ENCODE data around the gene PCDHB9. TPM values are rescaled to one million over a fixed set of nuclear protein-coding genes. Genes with fewer than 3 reads are reported as not detected.
A peak's percentile ranks its signal among the peaks of the same experiment; 100 is the strongest.
"Not testable (repeated sequence)": the region's sequence is repeated elsewhere in the genome, so short reads cannot be mapped to it uniquely, and the experiment has no call there.

PCDHB9 gene
- total RNA-seq, 1 experiment from 2014 or later: 0.11 TPM

DNA sequence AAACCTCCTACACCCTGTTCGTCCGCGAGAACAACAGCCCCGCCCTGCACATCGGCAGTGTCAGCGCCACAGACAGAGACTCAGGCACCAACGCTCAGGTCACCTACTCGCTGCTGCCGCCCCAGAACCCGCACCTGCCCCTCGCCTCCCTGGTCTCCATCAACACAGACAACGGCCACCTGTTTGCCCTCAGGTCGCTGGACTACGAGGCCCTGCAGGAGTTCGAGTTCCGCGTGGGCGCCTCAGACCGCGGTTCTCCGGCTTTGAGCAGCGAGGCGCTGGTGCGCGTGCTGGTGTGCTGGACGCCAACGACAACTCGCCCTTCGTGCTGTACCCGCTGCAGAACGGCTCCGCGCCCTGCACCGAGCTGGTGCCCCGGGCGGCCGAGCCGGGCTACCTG, 29.6 kb upstream of the PCDHB9 start:
- DNase-seq; H3K9me2 ChIP-seq (replicated peaks; ENCODE audit: insufficient read depth, low read length); H4K20me1 ChIP-seq (ENCODE audit: insufficient read depth, low read depth, low read length); H3K27ac ChIP-seq (ENCODE audit: low read length); H3K4me1 ChIP-seq (ENCODE audit: low read length); H3K9me3 ChIP-seq (ENCODE audit: low read length); H3K4me2 ChIP-seq (ENCODE audit: low read depth, low read length, poor library complexity, severe bottlenecking); H2AFZ ChIP-seq (ENCODE audit: low read length); H3K27me3 ChIP-seq (ENCODE audit: low read length); H3K4me3 ChIP-seq (ENCODE audit: low read length); H3K79me2 ChIP-seq (ENCODE audit: low read length); H3K9ac ChIP-seq (ENCODE audit: low read length); H3K36me3 ChIP-seq (ENCODE audit: insufficient read depth, low read length): not testable (repeated sequence)

DNA sequence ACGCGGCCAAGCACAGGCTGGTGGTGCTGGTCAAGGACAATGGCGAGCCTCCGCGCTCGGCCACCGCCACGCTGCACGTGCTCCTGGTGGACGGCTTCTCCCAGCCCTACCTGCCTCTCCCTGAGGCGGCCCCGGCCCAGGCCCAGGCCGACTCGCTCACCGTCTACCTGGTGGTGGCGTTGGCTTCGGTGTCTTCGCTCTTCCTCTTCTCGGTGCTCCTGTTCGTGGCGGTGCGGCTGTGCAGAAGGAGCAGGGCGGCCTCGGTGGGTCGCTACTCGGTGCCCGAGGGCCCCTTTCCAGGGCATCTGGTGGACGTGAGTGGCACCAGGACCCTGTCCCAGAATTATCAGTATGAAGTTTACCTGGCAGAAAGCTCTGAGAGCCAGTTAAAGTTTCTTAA, 29.1 kb upstream of the PCDHB9 start:
- not testable (repeated sequence) for H3K36me3 ChIP-seq (ENCODE audit: insufficient read depth, low read length); H3K9me3 ChIP-seq (ENCODE audit: low read length); H3K9me2 ChIP-seq (replicated peaks; ENCODE audit: insufficient read depth, low read length); DNase-seq; H3K79me2 ChIP-seq (ENCODE audit: low read length); H4K20me1 ChIP-seq (ENCODE audit: insufficient read depth, low read depth, low read length); H3K27ac ChIP-seq (ENCODE audit: low read length); H3K9ac ChIP-seq (ENCODE audit: low read length); H3K27me3 ChIP-seq (ENCODE audit: low read length); H3K4me3 ChIP-seq (ENCODE audit: low read length); H3K4me1 ChIP-seq (ENCODE audit: low read length); H3K4me2 ChIP-seq (ENCODE audit: low read depth, low read length, poor library complexity, severe bottlenecking); H2AFZ ChIP-seq (ENCODE audit: low read length)

DNA sequence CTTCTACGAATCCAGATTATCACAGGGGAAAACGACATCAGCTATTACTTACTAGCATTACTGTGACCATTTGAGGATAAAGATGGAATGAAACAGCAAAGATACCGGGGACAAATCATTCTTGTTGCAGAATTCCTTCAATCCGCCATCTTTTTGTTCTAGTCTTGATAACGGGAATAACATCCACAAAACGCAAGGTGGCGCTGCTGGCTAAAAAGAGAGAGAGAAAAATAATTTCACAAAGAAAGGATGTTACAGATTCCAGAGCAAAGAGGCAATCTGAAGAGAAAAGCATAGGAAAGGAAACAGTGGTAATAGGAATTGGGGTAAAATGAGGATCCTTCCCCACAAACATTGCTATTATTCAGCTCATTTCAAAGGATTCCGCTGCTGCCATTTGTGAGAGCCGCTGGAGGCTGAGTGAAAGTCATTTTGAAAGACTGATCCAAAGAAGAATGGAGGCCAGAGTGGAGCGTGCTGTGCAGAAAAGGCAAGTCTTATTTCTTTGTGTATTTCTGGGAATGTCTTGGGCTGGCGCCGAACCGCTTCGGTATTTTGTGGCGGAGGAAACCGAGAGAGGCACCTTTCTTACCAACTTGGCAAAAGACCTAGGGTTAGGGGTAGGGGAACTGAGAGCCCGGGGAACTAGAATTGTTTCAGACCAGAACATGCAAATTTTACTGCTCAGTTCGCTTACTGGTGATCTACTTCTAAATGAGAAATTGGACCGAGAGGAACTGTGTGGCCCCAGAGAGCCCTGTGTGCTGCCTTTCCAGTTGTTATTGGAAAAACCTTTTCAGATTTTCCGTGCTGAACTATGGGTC, 14.4 kb upstream of the PCDHB9 start, which contains the start of gene PCDHB7:
TSS of gene PCDHB7 (plus strand) at position 264 of the 824 bp plus-strand sequence. CDS start at position 456, 192 bp downstream.
- Histone ChIP-seq H3K27ac (ENCODE audit: low read length) (no peak within 1 kb of the TSS), H2AFZ (ENCODE audit: low read length) (peak within 1 kb of the TSS; percentile 54; the same call in 1 of the 2 replicates), H3K79me2 (ENCODE audit: low read length) (no peaks in the 10 kb centered on the region), H3K9ac (ENCODE audit: low read length) (peak within 1 kb of the TSS; percentile 31), H3K4me1 (ENCODE audit: low read length) (peaks cover 6% of the 10 kb centered on the region), H3K27me3 (ENCODE audit: low read length) (no peaks in the 10 kb centered on the region), H3K4me2 (ENCODE audit: low read depth, low read length, poor library complexity, severe bottlenecking) (peak within 1 kb of the TSS; percentile 48), H3K9me3 (ENCODE audit: low read length) (no peaks in the 10 kb centered on the region), H4K20me1 (ENCODE audit: insufficient read depth, low read depth, low read length) (no peaks in the 10 kb centered on the region), H3K9me2 (replicated peaks; ENCODE audit: insufficient read depth, low read length) (no peaks in the 10 kb centered on the region), H3K36me3 (ENCODE audit: insufficient read depth, low read length) (no peaks in the 10 kb centered on the region), H3K4me3 (ENCODE audit: low read length) (peak within 1 kb of the TSS; percentile 29; the same call in 1 of the 2 replicates)
- peak; percentile 80 for DNase-seq

DNA sequence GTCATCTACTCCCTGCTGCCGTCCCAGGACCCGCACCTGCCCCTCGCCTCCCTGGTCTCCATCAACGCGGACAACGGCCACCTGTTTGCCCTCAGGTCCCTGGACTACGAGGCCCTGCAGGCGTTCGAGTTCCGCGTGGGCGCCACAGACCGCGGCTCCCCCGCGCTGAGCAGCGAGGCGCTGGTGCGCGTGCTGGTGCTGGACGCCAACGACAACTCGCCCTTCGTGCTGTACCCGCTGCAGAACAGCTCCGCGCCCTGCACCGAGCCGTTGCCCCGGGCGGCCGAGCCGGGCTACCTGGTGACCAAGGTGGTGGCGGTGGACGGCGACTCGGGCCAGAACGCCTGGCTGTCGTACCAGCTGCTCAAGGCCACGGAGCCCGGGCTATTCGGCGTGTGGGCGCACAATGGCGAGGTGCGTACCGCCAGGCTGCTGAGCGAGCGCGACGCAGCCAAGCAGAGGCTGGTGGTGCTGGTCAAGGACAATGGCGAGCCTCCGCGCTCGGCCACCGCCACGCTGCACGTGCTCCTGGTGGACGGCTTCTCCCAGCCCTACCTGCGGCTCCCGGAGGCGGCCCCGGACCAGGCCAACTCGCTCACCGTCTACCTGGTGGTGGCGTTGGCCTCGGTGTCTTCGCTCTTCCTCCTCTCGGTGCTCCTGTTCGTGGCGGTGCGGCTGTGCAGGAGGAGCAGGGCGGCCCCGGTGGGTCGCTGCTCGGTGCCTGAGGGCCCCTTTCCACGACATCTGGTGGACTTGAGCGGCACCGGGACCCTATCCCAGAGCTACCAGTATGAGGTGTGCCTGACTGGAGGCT, 12.5 kb upstream of the PCDHB9 start:
- H3K4me1 ChIP-seq (ENCODE audit: low read length); DNase-seq; H2AFZ ChIP-seq (ENCODE audit: low read length); H3K4me2 ChIP-seq (ENCODE audit: low read depth, low read length, poor library complexity, severe bottlenecking); H3K9me2 ChIP-seq (replicated peaks; ENCODE audit: insufficient read depth, low read length); H3K36me3 ChIP-seq (ENCODE audit: insufficient read depth, low read length); H3K79me2 ChIP-seq (ENCODE audit: low read length); H3K9ac ChIP-seq (ENCODE audit: low read length); H4K20me1 ChIP-seq (ENCODE audit: insufficient read depth, low read depth, low read length); H3K27me3 ChIP-seq (ENCODE audit: low read length); H3K4me3 ChIP-seq (ENCODE audit: low read length); H3K9me3 ChIP-seq (ENCODE audit: low read length); H3K27ac ChIP-seq (ENCODE audit: low read length): not testable (repeated sequence)

DNA sequence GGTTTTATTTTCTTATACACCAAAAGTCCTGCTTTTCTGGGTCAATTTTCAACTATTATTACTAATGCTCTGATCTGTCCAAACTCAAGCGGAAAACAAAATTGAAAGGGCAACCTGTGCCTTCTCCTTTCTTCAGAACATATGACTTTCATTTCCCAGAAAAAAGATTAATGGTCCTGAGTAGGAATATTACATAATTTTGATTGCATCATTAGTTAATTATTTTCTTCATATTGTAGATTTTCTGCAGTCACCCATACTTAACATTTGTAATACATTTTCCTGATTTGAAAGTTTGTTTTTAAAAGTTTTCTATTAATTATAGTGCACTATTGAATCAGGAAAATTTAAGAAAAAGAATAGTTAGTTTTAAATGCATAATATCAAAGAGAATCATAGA, 11.0 kb upstream of the PCDHB9 start:
- H3K27ac ChIP-seq (ENCODE audit: low read length): no peak overlapping the region
- H3K27me3 ChIP-seq (ENCODE audit: low read length): no peaks in the 10 kb centered on the region
- H2AFZ ChIP-seq (ENCODE audit: low read length): no peak overlapping the region
- H3K9ac ChIP-seq (ENCODE audit: low read length): no peak overlapping the region
- no peak for DNase-seq
- no peak overlapping the region for H3K4me3 ChIP-seq (ENCODE audit: low read length)
- no peaks in the 10 kb centered on the region for H4K20me1 ChIP-seq (ENCODE audit: insufficient read depth, low read depth, low read length)
- H3K36me3 ChIP-seq (ENCODE audit: insufficient read depth, low read length): no peaks in the 10 kb centered on the region
- H3K9me2 ChIP-seq (replicated peaks; ENCODE audit: insufficient read depth, low read length): no peaks in the 10 kb centered on the region
- no peaks in the 10 kb centered on the region for H3K9me3 ChIP-seq (ENCODE audit: low read length)
- no peaks in the 10 kb centered on the region for H3K79me2 ChIP-seq (ENCODE audit: low read length)
- no peak overlapping the region for H3K4me2 ChIP-seq (ENCODE audit: low read depth, low read length, poor library complexity, severe bottlenecking)
- peaks cover 6% of the 10 kb centered on the region for H3K4me1 ChIP-seq (ENCODE audit: low read length)

- not testable (repeated sequence) for H3K9me2 ChIP-seq (replicated peaks; ENCODE audit: insufficient read depth, low read length); H3K27me3 ChIP-seq (ENCODE audit: low read length)
These were observed 9.3 kb upstream of the PCDHB9 start, which contains the start of gene PCDHB8 for GRCh38 chr5:141177577-141178191. Gene PCDHB8 (plus strand): TSS chr5:141177790. CDS start chr5:141178035, 245 bp downstream.

DNA sequence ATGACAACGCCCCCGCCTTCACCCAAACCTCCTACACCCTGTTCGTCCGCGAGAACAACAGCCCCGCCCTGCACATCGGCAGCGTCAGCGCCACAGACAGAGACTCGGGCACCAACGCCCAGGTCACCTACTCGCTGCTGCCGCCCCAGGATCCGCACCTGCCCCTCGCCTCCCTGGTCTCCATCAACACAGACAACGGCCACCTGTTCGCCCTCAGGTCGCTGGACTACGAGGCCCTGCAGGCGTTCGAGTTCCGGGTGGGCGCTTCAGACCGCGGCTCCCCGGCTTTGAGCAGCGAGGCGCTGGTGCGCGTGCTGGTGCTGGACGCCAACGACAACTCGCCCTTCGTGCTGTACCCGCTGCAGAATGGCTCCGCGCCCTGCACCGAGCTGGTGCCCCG, 7.6 kb upstream of the PCDHB9 start:
- not testable (repeated sequence) for H3K36me3 ChIP-seq (ENCODE audit: insufficient read depth, low read length); H3K9me2 ChIP-seq (replicated peaks; ENCODE audit: insufficient read depth, low read length); H3K9ac ChIP-seq (ENCODE audit: low read length); H3K9me3 ChIP-seq (ENCODE audit: low read length); H3K4me2 ChIP-seq (ENCODE audit: low read depth, low read length, poor library complexity, severe bottlenecking); H2AFZ ChIP-seq (ENCODE audit: low read length); H3K79me2 ChIP-seq (ENCODE audit: low read length); H3K4me3 ChIP-seq (ENCODE audit: low read length); H3K27me3 ChIP-seq (ENCODE audit: low read length); DNase-seq; H4K20me1 ChIP-seq (ENCODE audit: insufficient read depth, low read depth, low read length); H3K4me1 ChIP-seq (ENCODE audit: low read length); H3K27ac ChIP-seq (ENCODE audit: low read length)

More at GRCh38 chr5:141177577-141178191, 9.3 kb upstream of the PCDHB9 start, which contains the start of gene PCDHB8:
- not testable (repeated sequence) for H3K4me3 ChIP-seq (ENCODE audit: low read length); H4K20me1 ChIP-seq (ENCODE audit: insufficient read depth, low read depth, low read length); H3K27ac ChIP-seq (ENCODE audit: low read length); H3K9ac ChIP-seq (ENCODE audit: low read length); H2AFZ ChIP-seq (ENCODE audit: low read length); H3K9me3 ChIP-seq (ENCODE audit: low read length); H3K79me2 ChIP-seq (ENCODE audit: low read length); H3K4me2 ChIP-seq (ENCODE audit: low read depth, low read length, poor library complexity, severe bottlenecking); H3K4me1 ChIP-seq (ENCODE audit: low read length); DNase-seq; H3K36me3 ChIP-seq (ENCODE audit: insufficient read depth, low read length)

DNA sequence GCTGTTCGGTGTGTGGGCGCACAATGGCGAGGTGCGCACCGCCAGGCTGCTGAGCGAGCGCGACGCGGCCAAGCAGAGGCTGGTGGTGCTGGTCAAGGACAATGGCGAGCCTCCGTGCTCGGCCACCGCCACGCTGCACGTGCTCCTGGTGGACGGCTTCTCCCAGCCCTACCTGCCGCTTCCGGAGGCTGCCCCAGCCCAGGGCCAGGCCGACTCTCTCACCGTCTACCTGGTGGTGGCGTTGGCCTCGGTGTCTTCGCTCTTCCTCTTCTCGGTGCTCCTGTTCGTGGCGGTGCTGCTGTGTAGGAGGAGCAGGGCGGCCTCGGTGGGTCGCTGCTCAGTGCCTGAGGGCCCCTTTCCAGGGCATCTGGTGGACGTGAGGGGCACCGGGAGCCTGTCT, 7.1 kb upstream of the PCDHB9 start:
- not testable (repeated sequence) for H2AFZ ChIP-seq (ENCODE audit: low read length); H3K9me2 ChIP-seq (replicated peaks; ENCODE audit: insufficient read depth, low read length); H3K79me2 ChIP-seq (ENCODE audit: low read length); H3K4me3 ChIP-seq (ENCODE audit: low read length); H3K36me3 ChIP-seq (ENCODE audit: insufficient read depth, low read length); H3K9ac ChIP-seq (ENCODE audit: low read length); H4K20me1 ChIP-seq (ENCODE audit: insufficient read depth, low read depth, low read length); H3K27me3 ChIP-seq (ENCODE audit: low read length); DNase-seq; H3K4me2 ChIP-seq (ENCODE audit: low read depth, low read length, poor library complexity, severe bottlenecking); H3K9me3 ChIP-seq (ENCODE audit: low read length); H3K27ac ChIP-seq (ENCODE audit: low read length); H3K4me1 ChIP-seq (ENCODE audit: low read length)
